SH-SY5Y (cell line): ENCODE results near the gene ZBTB16.

Experiments
- GATA2 ChIP-seq: IDR thresholded peaks from 2 replicates; pipeline ENCODE4 v1.6.1; 2011; ENCODE audit warnings: mild to moderate bottlenecking, low read depth, low read length
- GATA3 ChIP-seq: IDR thresholded peaks from 2 replicates; pipeline ENCODE4 v1.6.1; 2011; ENCODE audit warnings: low read depth, mild to moderate bottlenecking, low read length, moderate library complexity

GRCh38 chr11:114110123-114110522 lies 50.6 kb downstream of the ZBTB16 start:
- TF ChIP-seq GATA2: no peak
- TF ChIP-seq GATA3: no peak
